Hematopoietic multipotent progenitor cell treated with erythropoietin and hydrocortisone succinate and interleukin-3 and kit ligand, for 6 days (in vitro differentiated cells): ENCODE data around the gene TFAP2B.

Source experiments
- DNase-seq: peaks from one replicate; pipeline ENCODE4 v3.0.0-alpha.2; 2015

Gene TFAP2B

DNA sequence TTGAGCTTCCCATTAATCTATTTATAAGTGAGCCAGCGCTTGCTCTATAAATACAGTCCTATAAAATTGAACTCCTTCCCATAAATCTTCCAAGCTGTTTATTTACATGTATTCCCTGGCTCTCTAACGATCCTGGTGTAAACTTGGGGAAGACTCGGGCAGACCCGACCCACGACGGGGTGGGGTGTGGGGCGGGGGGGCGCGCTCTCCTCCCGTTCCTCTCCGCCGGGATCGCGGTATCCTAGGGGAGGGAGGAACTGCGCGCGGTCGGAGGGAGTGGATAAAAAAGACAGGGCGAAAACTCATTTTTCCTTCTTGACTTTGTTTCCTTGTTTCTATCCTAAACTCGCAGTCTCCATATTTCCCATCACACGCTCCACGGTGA is 31.1 kb downstream of the TFAP2B start:
- no peak for DNase-seq

DNA sequence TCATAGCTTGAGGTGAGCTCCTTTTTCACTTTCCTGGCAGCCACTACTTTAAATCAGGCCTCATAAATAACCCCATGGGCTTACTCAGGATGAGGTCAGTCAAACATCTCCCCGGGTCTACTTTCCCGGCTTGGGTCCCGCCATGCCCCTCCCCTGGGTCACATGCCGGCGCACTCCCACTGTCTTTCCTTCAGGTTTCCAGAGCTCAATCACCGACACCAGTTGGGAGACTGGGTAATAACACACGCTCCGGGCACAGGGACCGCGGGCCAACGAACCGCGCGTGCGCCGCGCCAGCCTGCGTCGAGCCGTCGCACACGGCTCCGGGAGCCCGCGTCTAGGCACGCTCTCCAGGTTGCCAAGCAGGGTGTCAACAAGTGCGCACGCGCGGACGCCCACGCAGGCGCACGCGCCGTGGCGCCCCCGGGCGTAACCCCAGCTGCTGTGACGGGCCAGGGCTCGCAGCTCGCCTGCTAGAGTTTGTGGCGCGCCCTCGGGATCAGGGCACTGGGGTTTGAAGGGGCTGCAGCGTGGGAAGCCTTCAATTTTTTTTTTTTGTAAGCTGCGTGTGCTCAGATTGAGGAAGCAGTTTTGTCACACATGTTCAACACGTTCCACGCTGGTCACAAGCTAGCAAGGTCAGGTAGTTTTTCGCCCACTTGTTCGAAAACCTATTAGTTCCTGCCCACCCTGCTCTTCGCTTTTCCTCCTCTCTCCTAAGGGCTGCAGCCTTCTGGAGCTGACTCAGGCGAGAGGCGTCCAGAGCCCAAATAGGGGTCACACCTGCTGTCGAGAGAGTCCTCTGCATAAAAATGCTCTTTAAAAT is 31.8 kb downstream of the TFAP2B start:
- DNase-seq = no peak

DNA sequence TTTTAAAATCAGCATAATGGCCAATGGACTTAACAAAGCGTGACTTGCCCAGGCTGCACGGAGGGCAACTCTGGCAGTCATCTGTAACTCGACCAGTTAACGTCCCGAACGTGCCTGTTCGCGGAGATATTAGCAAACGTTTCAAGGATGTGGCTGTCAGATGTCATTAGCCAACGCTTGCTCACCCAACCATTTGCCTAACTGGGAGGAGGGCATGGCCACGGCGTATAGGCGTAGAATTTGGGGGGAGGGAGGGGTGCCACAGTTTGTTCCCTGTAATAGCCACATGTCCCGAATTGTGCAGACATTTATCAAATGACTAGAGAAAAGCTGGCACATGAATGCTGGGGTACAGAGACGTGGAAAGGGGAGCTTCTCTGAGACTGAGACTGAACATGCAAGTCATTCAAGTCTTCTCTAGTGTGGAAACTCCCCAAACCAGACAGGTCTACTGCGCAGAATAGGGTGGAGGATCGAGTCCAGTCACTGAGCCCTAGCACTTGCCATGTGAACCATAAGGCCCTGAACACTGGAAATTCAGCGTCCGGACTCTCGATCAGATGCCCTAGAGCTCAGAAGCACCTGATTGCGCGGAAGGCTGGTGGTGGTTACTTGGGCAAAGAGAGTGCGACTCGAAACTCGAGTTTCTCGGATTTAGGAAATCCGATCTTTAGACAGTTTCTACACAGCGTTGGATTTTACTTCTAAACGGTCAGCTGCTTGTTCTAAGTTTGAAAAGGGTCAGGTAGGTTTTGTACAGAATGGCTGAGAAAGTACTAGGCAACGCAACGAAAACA is 32.6 kb downstream of the TFAP2B start:
- DNase-seq = no peak

DNA sequence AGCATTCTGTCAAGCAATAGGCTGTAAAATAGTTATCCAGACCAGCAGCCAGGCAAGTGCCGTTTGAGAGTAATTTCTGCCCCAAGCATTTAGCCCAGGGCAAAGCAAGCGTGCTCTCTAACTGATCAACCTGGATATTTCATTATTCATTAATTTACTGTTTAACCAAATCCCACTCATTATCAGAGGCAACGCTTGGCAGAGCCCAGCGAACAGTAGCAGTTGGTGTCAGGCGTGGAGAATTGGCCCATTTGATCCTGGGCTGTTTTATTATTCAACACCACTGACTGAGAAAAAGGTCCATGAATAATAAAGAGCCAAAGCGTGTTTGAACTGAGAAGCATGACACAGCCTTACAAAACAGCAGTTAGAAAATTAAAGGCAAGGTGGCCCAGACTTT is 35.3 kb downstream of the TFAP2B start:
- no peak for DNase-seq

DNA sequence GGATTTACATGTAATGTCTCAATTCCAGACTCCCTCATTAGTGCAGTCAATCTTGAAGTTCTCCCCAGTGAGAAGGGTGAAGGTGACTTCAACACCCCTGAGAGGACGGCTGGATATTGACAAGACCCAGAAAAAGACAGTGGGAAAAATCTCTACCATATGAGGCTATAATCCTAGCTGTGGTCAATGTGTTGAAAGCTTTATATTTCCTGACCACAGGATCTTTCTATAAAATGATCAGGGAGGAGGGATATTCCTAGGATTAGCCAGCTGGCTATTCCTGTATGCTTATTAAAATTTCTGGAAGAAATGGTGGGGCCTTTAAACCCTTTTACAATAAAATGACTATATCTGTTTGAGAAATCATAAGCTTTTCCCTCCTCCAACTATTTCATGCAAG is 43.0 kb downstream of the TFAP2B start:
- no peak for DNase-seq

DNA sequence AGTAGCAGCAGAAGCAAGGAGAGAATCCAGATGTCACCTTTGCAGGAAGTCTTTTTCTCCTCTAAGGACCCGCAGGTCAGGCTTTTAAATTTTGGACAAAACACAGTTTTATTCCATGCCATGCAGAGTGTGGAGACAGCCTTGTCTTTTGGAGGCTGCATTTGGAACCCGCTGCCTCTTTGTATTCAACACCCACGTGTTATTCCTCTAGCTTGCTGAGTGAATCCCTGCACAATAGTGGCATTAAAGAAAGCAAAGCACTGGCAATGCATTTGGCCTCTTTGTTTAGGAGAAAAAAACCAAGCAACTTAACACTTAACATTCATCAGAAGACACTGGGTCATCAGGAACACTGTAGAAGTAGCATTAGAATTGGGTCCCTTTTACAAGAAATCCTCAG is 43.5 kb downstream of the TFAP2B start:
- no peak for DNase-seq

DNA sequence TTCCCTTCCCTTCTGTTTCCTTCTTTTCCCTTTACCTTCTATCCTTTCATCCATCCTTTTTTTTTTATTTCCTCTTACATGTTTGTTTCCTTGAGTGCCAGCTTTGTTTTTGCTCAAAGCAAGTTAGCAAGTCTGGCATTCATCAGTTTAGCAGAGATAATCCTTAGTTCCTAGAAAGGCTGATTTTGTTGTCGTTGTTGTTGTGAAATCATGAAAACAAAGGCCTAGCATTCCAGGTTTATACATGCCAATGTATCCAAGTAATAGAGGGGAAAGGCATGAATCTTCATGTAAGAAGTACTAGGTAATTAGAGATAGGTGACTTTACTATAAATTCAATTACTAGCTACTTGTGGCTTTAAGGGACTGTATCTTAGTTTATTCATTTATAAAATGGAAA is 45.9 kb downstream of the TFAP2B start:
- no peak for DNase-seq

DNA sequence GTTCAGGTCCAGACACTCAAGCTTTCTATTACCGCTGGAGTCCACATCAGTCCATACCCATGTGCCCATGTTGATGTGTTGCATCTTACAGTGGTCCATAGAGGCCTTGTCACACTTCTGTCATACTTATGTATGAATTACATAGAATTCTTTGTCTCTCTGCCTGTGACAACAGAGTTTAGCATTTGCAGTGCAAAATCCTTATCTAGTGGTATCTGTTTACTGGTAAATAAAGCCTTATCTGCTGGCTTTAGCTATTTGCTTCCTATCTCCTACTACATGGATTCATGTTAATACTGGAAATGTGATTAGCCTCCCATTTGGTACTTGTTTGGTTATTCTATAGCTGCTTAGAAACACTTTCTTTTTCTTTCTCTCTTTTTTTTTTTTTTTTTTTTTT is 49.8 kb downstream of the TFAP2B start:
- no peak for DNase-seq

DNA sequence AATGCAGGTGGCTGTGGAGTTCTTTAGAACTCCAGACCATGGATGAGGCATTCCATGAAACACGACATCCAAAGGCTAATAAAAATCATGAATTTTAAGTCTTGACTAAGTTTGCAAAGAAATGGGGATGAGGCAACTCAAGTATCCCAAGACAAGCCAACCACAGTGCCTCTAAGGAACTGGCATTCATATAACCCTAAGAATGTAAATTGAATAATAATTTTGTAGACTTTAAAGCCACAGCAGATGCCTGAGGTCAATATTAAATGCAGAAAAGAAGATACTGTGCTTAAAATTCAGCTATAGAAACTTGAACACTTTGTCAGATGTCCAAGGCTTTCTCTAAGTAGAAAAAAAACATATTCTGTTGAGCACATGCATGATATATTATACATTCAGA is 54.5 kb downstream of the TFAP2B start:
- no peak for DNase-seq

DNA sequence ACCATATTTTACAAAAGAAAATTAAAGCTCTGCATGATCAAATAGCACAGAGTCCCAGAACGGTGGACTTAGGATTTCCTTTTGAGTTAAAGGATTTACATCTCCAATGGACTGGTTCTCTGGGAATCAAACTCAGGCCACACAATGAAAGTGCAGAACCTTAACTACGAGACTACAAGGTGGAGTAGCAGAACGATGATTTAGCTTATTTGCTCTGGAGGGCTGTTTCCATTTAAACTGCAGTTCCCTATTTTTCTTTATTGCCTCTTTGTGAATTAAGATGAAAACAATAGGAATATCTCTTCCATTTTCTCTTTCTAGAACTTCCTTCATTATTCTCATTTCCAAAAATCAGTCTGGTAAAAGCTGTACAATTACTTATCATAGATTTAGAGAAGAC is 65.7 kb downstream of the TFAP2B start:
- DNase-seq = no peak

DNA sequence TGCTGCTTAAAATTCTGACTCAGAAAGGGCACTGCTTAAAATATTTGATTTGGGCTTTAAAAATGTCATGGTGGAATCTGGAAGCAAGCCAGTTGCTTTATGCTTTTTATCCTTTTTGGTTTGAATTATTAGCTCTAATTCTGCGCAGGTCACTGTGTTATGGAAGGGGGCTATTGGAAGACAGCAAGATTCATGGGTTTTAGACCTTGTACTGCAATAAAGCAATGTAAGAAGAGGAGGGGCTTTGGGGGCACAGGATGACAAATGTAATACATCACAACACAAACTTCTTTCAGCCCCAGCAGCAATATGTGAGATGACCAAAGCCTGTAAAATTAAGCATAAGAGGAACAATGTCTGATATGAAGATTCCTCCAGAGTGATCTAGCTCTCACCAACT is 68.4 kb downstream of the TFAP2B start:
- no peak for DNase-seq

DNA sequence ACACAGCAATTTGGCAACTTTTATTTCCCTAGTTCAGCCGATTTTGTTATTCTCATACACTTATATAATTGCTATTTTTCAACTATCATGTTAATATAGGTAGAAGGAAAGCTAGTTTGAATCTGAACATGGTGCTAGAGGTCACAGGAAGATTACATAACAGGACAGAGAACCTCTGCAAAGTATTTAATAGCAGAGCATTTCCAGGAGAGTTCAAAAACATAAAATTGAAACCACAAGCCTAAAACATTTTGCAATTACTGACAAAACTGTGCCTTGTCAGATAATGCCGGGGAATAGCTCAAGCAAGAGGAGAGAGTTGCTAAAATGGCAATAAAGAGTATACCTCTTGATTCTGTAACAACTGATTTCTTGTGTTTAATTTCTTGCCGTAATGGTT is 70.8 kb downstream of the TFAP2B start:
- DNase-seq = no peak

DNA sequence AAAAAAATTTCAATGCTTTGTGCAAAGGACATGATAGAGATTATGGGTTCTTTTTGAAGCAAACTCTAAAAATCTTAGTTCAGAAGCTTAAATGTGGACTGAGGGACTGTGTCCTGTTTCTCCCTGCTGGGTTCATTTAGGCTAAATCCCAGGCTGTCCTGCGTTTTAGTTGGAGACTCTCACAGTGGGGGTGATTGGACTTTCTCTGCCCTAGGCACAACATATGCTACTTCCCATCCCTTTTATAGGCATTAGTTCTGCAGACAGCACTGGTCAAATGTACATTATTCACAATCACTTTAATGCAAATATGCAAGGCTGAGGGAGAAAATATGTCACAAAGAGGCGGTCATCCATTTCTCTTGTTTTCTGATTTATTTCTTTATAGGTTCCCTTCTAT is 71.3 kb downstream of the TFAP2B start:
- no peak for DNase-seq

DNA sequence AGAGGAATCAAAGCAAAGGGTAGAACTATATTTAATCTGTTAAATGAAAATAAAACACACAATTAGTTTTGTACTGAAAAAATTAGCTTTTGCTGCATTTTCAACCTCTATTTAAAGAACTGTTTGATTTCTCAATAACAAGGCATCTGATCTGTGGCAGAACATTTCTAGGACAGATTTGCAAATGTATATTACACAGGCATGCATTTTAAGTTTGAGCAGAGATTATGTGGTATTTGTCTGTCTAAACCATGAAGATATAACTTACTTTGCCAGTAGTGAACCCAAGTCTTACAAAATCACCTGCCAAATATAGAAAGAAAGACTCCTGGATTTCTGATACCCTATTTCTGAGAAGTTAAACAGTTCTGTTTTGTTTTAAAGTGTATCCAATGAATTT is 71.9 kb downstream of the TFAP2B start:
- DNase-seq = no peak

DNA sequence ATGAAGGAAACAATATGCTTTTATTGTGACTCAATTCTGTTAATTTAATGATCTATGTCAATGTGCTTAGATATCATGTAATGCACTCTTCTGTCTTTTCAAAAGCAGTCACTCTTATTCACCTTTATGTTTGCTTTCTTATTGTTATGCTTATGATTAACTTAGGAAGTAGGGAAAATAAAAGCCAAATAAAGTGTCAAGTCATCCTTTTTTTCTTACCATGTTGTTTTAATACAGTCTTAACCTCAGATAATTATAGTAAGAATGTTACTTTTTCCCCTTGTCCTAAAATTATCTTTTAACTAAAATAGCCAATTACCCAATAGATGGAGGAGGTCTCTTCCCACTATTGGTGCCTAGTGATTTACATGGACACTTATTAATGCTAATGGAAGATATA is 72.6 kb downstream of the TFAP2B start:
- no peak for DNase-seq
